Measurements from ENCODE around the gene KRT33B.

DNA sequence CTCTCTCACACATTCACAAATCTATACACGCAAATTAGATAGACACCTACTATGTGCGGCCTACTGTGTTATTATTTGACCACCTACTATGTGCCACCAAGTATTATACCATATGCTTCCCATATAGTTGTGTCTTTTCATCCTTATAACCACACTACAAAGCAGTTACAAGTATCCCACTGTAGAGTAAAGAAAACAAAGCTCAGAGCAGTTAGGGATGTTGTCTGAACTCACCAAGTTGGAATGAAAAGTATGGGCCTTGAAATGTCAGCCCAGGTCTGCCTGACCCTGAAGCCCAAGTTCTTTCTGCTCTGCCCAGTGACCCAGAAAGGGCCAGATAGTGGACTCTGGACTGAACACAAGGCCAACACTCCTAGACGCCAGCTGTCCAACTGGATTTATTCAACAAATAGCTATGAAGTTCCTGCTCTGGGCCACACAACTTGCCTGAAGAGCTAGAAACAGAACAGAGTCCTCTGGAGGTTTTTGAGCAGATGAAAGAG is 46.3 kb upstream of the KRT33B start:
- TF ChIP-seq, protein P1, sequence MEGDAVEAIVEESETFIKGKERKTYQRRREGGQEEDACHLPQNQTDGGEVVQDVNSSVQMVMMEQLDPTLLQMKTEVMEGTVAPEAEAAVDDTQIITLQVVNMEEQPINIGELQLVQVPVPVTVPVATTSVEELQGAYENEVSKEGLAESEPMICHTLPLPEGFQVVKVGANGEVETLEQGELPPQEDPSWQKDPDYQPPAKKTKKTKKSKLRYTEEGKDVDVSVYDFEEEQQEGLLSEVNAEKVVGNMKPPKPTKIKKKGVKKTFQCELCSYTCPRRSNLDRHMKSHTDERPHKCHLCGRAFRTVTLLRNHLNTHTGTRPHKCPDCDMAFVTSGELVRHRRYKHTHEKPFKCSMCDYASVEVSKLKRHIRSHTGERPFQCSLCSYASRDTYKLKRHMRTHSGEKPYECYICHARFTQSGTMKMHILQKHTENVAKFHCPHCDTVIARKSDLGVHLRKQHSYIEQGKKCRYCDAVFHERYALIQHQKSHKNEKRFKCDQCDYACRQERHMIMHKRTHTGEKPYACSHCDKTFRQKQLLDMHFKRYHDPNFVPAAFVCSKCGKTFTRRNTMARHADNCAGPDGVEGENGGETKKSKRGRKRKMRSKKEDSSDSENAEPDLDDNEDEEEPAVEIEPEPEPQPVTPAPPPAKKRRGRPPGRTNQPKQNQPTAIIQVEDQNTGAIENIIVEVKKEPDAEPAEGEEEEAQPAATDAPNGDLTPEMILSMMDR (IDR thresholded peaks at IDR 0.05) = peak in 1 of 4 experiments; percentile 38
- no peak for TF ChIP-seq POLR2A (IDR thresholded peaks at IDR 0.05)
